GDM1 (cell line): ENCODE measurements around the gene CXXC1.
"Not testable (repeated sequence)": the region's sequence is repeated elsewhere in the genome, so short reads cannot be mapped to it uniquely, and the experiment has no call there.

Experiments used
- DNase-seq: peaks from one replicate; lab custom pipeline; 2025; lab: John Stamatoyannopoulos, UW

CXXC1 gene

DNA sequence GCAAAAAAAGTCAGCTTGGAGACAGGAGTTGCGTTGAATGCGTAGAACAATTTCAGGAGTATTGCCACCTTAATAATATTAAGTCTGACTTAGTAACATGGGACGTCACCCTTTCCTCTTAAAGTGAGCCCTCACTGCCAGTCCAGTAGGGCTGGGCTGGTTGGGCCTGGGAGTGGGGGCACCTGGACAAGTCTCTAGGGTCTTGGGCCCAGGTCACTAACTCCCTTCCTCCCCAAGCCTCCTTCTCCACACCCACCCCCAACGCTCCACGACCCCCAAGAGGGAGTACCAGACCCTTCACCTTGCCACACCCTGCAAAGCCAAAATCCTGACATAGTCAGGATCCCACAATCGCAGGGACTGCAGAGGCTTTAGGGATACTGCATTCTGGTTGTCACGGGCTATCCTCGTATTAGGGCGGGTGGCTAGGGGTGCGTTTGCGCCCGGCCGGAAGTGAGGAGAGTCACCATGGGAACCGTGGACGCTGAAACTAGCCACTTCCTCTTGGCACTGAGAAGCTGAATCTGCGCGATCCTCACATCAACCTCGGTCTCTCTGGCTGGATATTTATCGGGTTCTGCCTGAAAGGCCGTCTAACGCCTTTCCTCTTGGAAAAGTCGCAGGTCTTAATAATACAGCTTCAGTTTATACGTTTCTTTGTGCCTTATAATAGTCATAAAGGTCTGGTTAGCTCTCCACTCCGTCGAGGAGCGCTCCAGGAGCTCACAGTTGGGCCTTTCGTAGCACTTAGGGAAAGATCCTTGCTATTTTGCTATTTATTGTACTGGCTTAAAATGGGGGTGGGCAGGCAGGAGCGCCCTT, 10.3 kb upstream of the CXXC1 start:
- DNase-seq: peak; percentile 12

DNA sequence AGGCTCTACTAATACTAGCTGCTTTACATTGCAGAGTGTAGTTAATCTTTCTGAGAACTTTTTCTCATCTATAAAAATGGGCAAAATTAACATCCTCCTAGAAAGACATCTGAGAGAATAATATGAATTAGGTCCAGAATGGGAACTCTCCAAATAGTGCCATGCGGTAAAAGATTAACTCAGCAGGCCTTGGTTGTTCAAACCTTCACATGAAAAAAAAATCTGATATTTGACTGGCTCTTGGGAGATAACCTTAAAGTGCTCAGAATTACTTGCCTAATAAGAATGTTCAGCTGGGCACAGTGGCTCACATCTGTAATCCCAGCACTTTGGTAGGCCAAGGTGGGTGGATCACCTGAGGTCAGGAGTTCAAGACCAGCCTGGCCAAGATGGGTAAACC, 5.5 kb upstream of the CXXC1 start:
- no peak for DNase-seq

DNA sequence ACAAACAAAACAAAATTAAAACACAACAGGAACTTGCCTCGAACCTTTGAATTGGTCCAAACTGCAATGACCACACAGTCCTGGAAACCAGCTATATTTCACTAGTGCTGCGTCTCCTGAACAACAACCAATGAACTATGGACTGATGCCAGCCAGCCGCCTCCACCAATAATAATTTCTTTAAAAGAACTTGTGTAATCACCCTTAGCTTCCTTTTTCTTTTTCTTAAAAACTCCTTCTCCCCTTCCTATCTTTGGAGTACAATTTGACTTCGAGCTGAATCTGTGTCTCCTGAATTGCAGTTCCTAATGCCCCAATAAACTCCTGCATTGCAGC, 1.6 kb upstream of the CXXC1 start:
- DNase-seq: no peak

DNA sequence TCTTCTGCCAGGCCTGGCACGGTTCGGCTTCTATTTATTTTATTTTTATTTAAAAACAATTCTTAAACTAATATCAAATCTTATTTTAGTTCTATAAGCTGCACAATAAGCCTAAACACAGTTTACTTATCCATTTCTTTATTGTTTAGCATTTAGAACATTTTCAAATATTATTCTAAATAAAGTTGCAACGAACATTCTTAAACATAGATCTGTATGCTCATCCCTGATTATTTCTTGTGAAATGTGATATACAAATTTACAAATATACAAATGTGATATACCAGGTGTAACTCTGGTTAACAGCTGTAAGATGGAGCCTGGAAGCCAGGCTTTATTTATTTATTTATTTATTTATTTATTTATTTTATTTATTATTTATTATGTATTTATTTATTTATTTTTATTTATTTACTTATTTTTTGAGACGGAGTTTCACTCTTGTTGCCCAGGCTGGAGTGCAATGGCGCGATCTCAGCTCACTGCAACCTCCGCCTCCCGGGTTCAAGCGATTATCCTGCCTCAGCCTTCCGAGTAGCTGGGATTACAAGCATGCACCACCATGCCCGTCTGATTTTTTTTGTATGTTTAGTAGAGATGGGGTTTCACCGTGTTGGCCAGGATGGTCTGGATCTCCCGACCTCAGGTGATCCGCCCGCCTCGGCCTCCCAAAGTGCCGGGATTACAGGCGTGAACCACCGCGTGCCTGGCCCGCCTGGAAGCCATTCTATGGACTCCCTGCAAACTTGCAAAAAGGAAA, 1.0 kb upstream of the CXXC1 start:
- not testable (repeated sequence) for DNase-seq

- no peak for DNase-seq
Measured at GRCh38 chr18:50287028-50287440, 458 bp downstream of the CXXC1 start.

GRCh38 chr18:50286391-50287027, 983 bp downstream of the CXXC1 start:
- DNase-seq: no peak

GRCh38 chr18:50285631-50286321, 1.7 kb downstream of the CXXC1 start:
- DNase-seq: no peak

GRCh38 chr18:50285071-50285470, 2.4 kb downstream of the CXXC1 start:
- DNase-seq: no peak

- DNase-seq: no peak
Measured at GRCh38 chr18:50284255-50284885, 3.1 kb downstream of the CXXC1 start.

GRCh38 chr18:50283469-50284209, 3.9 kb downstream of the CXXC1 start:
- DNase-seq: no peak

DNA sequence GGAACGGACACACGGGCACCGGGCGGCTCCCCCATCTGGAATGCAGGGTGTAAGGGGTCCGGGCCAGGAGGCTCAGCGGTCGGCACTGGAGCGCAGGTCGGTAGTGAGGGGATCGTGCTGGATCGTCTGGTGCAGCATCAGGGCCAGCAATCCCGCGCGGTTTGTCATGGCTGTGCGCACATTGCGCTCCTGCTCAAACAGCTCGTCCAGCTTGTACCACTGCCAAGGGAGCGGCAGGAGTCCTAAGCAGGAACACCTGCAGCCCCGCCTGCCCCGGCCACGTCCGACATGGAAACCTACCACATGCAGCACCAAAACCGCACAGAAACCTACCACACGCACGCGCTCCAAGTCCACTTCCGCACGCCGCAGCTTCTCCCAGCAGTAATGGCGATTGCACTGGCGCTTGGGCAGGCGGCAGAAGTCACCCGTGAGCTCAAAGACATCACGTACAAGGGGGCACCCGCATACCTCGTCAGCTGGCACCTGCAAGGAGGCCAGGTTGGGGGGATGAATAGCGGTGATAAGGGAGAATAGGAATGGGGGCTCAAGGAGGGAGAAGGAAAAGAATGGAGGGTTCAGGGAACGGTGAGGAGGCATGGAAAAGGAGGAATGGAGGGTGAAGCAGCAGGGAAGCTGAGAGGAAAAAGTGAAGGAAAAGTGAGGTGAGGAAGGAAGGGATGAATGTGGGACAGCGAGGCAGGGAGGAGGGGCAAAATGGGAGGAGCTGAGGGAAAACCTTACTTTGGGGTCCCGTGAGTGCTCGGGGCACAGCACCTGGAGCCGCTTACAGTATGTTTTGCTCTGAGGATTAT, 4.8 kb downstream of the CXXC1 start:
- DNase-seq: no peak

DNA sequence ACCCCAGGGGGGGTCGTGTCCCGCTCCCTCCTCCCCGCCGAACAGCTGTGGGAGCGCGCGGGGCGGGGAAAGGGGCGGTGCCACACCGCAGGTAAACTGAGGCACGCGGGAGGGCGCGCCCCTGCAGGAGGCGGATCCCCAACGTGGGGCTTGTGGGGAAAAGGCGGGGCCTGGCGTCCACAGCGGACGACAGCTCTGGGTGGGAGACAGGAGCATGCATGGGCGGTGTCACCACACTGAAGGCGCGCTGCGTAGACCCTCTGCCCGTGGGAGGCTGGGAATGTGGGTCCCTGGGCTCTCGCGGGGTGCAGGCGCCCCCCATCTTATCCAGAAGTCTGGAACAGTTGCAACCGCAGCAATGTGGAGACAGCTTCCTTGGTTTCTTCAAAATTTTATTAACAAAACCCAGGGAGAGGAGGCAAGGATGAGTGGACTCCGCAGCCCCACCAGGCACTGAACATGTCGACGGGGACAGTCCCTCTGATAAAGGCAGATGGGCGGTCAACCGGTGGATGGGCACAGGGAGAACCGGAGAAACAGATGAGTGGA, 5.4 kb downstream of the CXXC1 start:
- no peak for DNase-seq

DNA sequence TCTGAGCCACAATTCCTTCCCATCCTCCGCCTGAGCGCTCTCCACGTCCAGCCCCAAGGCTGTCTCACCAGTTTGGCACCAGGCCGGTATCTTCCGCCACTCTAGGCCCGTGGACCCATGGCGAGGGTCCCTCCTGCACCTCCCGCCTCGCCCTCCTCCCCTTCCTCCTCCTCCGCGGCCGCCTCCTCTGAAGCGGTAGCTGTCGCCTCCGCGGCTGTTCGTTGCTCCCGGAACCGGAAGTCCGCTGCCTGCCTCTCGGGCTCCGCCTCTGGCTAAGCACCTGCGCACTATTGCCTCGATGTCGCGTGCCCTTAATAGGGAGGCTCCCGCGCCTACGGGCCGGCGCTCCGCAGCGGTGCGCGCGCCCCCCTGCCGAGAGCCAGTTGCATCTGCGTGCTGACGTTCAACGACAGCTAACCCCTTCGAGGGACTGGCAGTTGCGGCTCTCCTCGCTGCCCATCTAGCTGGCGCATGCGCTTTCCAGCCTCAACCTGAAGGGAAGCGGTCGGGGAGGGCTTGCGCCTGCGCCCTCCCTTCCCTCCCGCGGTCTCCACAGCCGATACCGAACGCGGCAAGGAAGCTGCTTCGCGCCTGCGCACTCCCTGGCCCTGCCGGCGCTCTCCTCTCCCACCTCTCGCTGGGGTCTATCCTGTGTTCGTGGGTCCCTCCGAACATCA, 6.1 kb downstream of the CXXC1 start, which contains the start of gene MBD1:
Gene MBD1 (minus strand): TSS at position 229 of the 677 bp plus-strand sequence. CDS start 1,531 bp downstream, outside the sequence.
- peak; percentile 98 for DNase-seq

- DNase-seq: no peak
Measured at GRCh38 chr18:50280707-50281294, 6.7 kb downstream of the CXXC1 start.

DNA sequence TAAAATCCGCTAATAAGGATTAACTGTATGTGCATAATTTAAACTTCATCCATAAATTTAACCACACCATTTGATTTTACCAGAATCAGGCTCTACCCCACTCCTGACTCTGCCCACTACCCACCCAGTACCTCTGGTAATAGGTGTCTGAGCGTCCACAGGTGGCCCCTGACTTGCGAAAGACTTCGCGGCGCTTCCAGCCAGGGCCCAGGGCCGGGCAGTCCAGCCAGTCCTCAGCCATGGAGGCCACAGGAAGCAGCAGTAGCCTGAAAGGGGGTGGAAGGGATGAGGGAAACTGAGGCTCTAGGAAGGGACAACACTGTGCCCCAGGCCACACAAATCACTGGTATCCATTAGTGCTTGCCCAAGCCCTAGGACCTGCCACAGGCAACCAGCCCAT, 7.7 kb downstream of the CXXC1 start:
- no peak for DNase-seq

DNA sequence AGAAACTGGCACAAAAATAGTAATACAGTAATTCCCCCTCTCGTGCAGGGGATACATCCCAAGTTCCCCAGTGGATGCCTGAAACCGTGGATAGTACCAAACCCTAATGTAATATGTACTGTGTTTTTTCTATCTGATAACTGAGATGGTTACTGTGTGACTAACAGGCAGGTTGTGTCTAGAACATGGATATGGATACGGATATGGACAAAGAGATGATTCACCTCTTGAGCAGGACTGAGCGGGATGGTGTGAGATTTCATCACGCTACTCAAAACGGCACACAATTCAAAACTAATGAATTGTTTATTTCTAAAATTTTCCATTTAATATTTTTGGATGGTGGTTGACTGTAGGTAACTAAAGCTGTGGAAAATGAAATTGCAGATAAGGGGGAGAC, 9.6 kb downstream of the CXXC1 start:
- no peak for DNase-seq

DNA sequence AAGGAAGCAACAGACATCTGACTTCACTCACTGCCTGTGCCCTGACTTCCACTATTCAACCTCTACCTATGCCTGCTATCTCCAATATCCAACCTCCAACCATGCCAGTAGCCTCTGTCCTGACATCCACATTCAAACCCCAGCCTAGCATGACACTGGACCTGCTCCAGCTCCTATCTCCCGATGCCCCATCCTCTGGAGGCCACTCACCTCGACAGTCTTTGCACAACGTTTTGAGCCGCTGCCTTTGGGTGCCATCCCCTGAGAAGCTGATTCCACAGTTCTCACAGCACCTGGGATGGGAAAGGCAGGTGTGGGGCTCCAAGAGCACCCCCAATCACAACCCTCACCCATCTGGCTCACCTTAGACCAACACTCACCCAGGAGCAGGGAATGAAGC, 11.0 kb downstream of the CXXC1 start:
- DNase-seq: no peak

DNA sequence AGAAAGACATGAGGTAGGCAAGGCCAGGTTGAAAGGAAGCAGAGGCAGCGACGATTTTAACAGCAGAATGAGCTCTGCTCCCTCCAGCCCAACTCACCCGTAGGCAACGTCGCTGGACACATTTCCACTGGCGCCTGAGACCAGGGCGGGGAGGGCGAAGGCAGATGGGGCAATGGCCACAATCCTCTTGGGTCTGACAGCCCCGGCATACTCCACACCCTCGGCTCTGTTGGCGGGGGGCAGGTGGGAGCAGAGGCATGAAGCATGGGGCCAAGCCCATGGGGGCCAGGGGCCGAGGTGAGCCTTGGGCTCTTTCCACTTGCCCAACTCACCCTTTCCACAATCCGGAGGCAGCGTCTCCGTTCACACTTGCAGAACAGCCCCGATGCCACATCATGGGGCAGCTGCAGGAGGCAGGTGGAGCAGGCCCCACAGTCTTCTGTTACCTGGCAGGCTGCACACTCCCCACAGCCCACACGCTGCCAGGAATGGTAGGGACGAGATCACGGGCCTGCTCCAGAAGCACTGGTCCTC, 11.9 kb downstream of the CXXC1 start:
- no peak for DNase-seq

DNA sequence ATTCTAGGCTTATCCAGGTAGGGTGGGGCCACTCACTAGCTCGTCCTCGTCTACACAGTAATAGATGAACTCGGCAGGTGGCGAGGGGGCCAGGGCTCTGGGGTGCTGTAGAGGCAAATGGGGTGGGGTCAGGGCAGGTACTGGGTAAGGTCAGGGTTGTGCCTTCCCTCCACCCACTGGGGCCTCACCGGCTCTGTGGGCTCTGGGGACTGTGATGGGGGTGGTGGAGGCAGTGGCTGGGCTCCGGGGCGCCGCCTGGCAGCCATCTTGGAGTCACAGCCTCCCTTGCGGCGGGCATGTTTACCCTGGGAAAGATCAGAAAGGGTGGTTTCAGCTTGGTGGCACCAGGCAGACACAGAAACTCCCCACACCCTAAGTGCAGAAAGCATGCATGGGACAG, 12.6 kb downstream of the CXXC1 start:
- DNase-seq: no peak
